Measurements from ENCODE around the gene DNAJA1. TPM values are rescaled to one million over a fixed set of nuclear protein-coding genes. Genes with fewer than 3 reads are reported as not detected.

The DNAJA1 gene
- total RNA-seq, 1 experiment from 2014 or later, result 74.5 TPM

DNA sequence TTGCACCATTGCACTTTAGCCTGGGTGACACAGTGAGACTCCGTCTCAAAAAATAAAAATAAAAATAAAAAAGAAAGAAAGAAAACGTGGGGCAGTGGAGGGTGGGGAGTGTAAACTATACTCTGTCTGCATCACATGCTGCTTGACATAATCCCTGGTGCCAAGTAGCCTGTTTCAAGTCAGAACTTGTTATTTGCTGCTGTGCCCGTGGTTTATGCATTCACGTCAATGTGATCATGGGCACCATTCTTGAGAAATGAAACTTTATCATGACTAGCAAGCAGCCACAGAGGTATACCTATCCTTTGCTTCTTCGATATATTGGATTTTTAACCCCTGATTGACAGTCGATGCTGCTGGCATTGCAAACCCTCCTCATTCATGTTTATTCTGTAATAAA is 55.5 kb downstream of the DNAJA1 start:
- no peak for ATAC-seq
- H3K27ac Mint-ChIP-seq, result no peak overlapping the region
- H3K27me3 Mint-ChIP-seq (ENCODE audit: low read depth), result peaks cover 3% of the 10 kb centered on the region; the same call in 1 of the 2 replicates
- POLR2A ChIA-PET, result no interaction called here
- H3K4me1 Mint-ChIP-seq, result peaks cover 5% of the 10 kb centered on the region
- no peak for TF ChIP-seq ZBTB21 (CRISPR knock-in tag; IDR thresholded peaks at IDR 0.05; ENCODE audit: borderline replicate concordance)
- TF ChIP-seq, protein P1, sequence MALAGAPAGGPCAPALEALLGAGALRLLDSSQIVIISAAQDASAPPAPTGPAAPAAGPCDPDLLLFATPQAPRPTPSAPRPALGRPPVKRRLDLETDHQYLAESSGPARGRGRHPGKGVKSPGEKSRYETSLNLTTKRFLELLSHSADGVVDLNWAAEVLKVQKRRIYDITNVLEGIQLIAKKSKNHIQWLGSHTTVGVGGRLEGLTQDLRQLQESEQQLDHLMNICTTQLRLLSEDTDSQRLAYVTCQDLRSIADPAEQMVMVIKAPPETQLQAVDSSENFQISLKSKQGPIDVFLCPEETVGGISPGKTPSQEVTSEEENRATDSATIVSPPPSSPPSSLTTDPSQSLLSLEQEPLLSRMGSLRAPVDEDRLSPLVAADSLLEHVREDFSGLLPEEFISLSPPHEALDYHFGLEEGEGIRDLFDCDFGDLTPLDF (CRISPR knock-in tag; IDR thresholded peaks at IDR 0.05), result no peak
- no peak for TF ChIP-seq JUN (CRISPR knock-in tag; IDR thresholded peaks at IDR 0.05)
- TF ChIP-seq ETV6 (CRISPR knock-in tag; IDR thresholded peaks at IDR 0.05), result no peak
- DNase-seq (ENCODE audit: low spot score), result no peak
- peaks cover 4% of the 10 kb centered on the region for H3K36me3 Mint-ChIP-seq
- H3K4me3 Mint-ChIP-seq, result no peak overlapping the region
- H3K9me3 Mint-ChIP-seq, result peaks cover 9% of the 10 kb centered on the region
- CTCF ChIA-PET, result interaction anchor here (0.6 to 3.0 kb wide), 2 partner anchors 146 to 205 kb away, joined by 3 to 11 read pairs; no protein-coding TSS in a partner anchor

DNA sequence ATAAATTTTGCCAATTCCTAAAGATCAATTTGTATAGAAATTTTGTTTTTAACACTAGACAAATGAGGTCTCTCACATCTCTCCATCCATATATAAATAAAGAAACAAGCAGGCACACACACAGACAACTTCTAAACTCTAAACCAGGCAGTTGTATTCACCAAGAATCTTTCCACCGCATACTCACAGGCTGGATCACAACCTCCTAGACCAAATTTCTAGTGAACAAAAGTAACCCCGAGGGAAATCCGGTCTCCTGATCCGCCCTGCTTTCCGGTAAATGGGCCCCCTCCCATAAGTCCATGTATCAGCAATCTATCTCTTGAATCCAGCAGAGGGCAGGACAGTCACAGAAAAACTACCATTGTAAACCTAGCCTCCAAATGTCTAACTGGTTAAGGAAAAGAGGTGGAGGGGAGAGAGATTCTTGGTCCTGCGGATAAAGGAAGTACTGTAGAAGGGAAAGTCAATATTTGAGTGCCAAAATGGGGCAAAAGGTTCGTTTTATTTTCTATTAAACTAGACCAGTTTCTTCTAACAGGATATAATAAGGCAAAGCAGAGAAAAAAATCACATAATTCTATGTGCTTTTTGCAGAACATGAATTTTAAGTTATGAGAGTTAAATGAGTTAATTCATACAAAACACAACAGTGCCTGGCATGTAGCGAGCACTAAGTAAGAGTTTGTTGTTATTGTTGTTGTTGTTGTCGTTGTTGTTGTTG is 56.2 kb downstream of the DNAJA1 start:
- no peak overlapping the region for H3K27ac Mint-ChIP-seq
- H3K9me3 Mint-ChIP-seq, result peaks cover 14% of the 10 kb centered on the region
- DNase-seq (ENCODE audit: low spot score), result peak; percentile 42
- no peak for TF ChIP-seq PREB (CRISPR knock-in tag; IDR thresholded peaks at IDR 0.05; ENCODE audit: borderline replicate concordance)
- TF ChIP-seq CTCF (IDR thresholded peaks at IDR 0.05), result peak; percentile 26; the same call in 1 of the 2 replicates
- POLR2A ChIA-PET, result no interaction called here
- CTCF ChIA-PET, result interaction anchor here (3.0 kb wide), 1 partner anchor 145 kb away, joined by 11 read pairs; no protein-coding TSS in a partner anchor
- peaks cover 10% of the 10 kb centered on the region for H3K27me3 Mint-ChIP-seq (ENCODE audit: low read depth)
- H3K36me3 Mint-ChIP-seq, result peaks cover 4% of the 10 kb centered on the region
- peak; percentile 70 for ATAC-seq
- no peaks in the 10 kb centered on the region for H3K4me1 Mint-ChIP-seq
- no peak overlapping the region for H3K4me3 Mint-ChIP-seq

DNA sequence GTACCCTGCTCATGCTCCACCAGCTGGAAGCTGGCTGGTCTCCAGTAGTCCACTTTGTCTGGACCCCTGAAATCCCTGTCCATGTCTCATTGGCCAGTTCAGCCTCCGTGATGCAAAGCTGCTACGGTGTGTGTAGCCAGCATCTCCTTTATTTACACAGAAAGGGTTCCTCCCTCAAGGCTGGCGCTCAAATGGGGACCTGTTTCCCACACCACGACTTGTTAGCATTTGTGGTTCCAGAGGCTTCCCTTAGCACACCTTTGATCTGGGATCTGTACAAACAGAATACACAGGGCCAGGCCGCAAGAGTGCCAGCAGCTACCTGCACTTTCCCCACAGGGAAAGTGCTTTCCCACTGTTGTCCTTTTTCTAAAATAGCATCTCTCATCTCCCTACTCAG is 57.1 kb downstream of the DNAJA1 start:
- no peak overlapping the region for H3K27ac Mint-ChIP-seq
- peaks cover 4% of the 10 kb centered on the region for H3K36me3 Mint-ChIP-seq
- TF ChIP-seq, protein P1 (CRISPR knock-in tag; IDR thresholded peaks at IDR 0.05), result no peak
- TF ChIP-seq RORB (CRISPR knock-in tag; IDR thresholded peaks at IDR 0.05), result no peak
- no peak for TF ChIP-seq IRF1 (CRISPR knock-in tag; IDR thresholded peaks at IDR 0.05)
- no peak for TF ChIP-seq SMAD3 (CRISPR knock-in tag; IDR thresholded peaks at IDR 0.05; ENCODE audit: borderline replicate concordance)
- TF ChIP-seq, protein P2, sequence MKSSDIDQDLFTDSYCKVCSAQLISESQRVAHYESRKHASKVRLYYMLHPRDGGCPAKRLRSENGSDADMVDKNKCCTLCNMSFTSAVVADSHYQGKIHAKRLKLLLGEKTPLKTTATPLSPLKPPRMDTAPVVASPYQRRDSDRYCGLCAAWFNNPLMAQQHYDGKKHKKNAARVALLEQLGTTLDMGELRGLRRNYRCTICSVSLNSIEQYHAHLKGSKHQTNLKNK (CRISPR knock-in tag; IDR thresholded peaks at IDR 0.05), result no peak
- TF ChIP-seq ETV6 (CRISPR knock-in tag; IDR thresholded peaks at IDR 0.05), result no peak
- TF ChIP-seq RELA (CRISPR knock-in tag; IDR thresholded peaks at IDR 0.05; ENCODE audit: borderline replicate concordance), result no peak
- H3K4me3 Mint-ChIP-seq, result no peak overlapping the region
- POLR2A ChIA-PET, result no interaction called here
- no peaks in the 10 kb centered on the region for H3K4me1 Mint-ChIP-seq
- DNase-seq (ENCODE audit: low spot score) (no peak), ATAC-seq (no peak)
- CTCF ChIA-PET, result interaction anchor here (1.0 kb wide), 1 partner anchor 88 kb away, joined by 3 read pairs; no protein-coding TSS in a partner anchor
- H3K27me3 Mint-ChIP-seq (ENCODE audit: low read depth), result peaks cover 17% of the 10 kb centered on the region
- peaks cover 14% of the 10 kb centered on the region for H3K9me3 Mint-ChIP-seq

Data from WTC11 (cell line).